Gastrocnemius medialis (tissue), 4 donors: ENCODE data around the gene DCP1B. TPM values are rescaled to one million over a fixed set of nuclear protein-coding genes. Genes with fewer than 3 reads are reported as not detected.
A peak's percentile ranks its signal among the peaks of the same experiment; 100 is the strongest.

Experiments used
- ATAC-seq, 2 donors: fragments of 150-250 bp; one replicate each; pipeline ENCODE4 v1.9.1; 2016
- DNase-seq, 2 donors: peaks; one replicate each; pipeline ENCODE4 v3.0.0-alpha.2; 2019
- H3K27ac ChIP-seq, 4 donors: fragments of 200-600 bp; sonication (generic); 1 replicate in 1 of 4; 2 replicates in 3 of 4; pipeline ENCODE4 v1.5.1; 2016 to 2018; ENCODE audit warnings: mild to moderate bottlenecking in 2 of 4, moderate library complexity in 1 of 4
- H3K27me3 ChIP-seq, 3 donors: fragments of 200-600 bp; sonication (generic) in 2 of 3; 1 replicate in 1 of 3; 2 replicates in 2 of 3; pipeline versions ENCODE4 v1.5.1 to v1.6.0; 2016 to 2019; ENCODE audit warnings: mild to moderate bottlenecking in 1 of 3, moderate library complexity in 1 of 3
- H3K36me3 ChIP-seq, 2 donors: fragments of 200-600 bp; sonication (generic) in 1 of 2; one replicate each; pipeline ENCODE4 v1.5.1; 2017 to 2018
- H3K4me1 ChIP-seq, 2 donors: fragments of 200-600 bp; sonication (generic) in 1 of 2; one replicate each; pipeline ENCODE4 v1.5.1; 2016 to 2017; ENCODE audit warnings: mild to moderate bottlenecking in 2 of 2
- H3K4me3 ChIP-seq, 4 donors: fragments of 200-600 bp; sonication (generic) in 3 of 4; 1 replicate in 1 of 4; 2 replicates in 3 of 4; pipeline ENCODE4 v1.5.1; 2016 to 2019; ENCODE audit warnings: mild to moderate bottlenecking in 2 of 4
- H3K9me3 ChIP-seq, 3 donors: fragments of 200-600 bp; sonication (generic) in 2 of 3; 1 replicate in 1 of 3; 2 replicates in 2 of 3; pipeline ENCODE4 v1.5.1; 2016 to 2019
- POLR2A ChIP-seq, 2 donors: fragments of 450-650 bp; IDR thresholded peaks; one replicate each; pipeline ENCODE4 v1.6.1; 2017; ENCODE audit warnings: antibody characterized with exemption in 2 of 2, mild to moderate bottlenecking in 2 of 2, moderate library complexity in 2 of 2
- in situ Hi-C, 4 donors: fragments of 200-750 bp; cut with MboI; loops; one replicate each; pipeline versions ENCODE4 v1.15.0 to v1.8.0; 2017; ENCODE audit warnings: low sequenced_read_pairs in 4 of 4
- intact Hi-C: fragments of 100-400 bp; cut with DNase I; formaldehyde crosslinking; loops from one replicate; pipeline ENCODE4 v1.15.1; 2023; ENCODE audit warnings: low total_unique reads
- total RNA-seq, 4 donors: library from RNA; depleted of rRNA; stranded (reverse); fragments of >200 nt; gene quantifications; one replicate each; pipeline versions ENCODE4 v1.1.0 to v1.2.3, GENCODE V29; 2016
- TF ChIP-seq, protein P1 (sequence below), 5 experiments: fragments of 450-650 bp in 3 of 5; fragments of 200-600 bp in 2 of 5; sonication (generic) in 2 of 5; IDR thresholded peaks in 4 of 5; conservative IDR thresholded peaks in 1 of 5; 1 replicate in 4 of 5; 2 replicates in 1 of 5; pipeline ENCODE4 v1.5.1; 2016 to 2019; ENCODE audit warnings: antibody characterized with exemption in 5 of 5, mild to moderate bottlenecking in 3 of 5, moderate library complexity in 3 of 5

The DCP1B gene
- 10 to 100 TPM; 11.5 to 13.5 (median 12.4) TPM for total RNA-seq

DNA sequence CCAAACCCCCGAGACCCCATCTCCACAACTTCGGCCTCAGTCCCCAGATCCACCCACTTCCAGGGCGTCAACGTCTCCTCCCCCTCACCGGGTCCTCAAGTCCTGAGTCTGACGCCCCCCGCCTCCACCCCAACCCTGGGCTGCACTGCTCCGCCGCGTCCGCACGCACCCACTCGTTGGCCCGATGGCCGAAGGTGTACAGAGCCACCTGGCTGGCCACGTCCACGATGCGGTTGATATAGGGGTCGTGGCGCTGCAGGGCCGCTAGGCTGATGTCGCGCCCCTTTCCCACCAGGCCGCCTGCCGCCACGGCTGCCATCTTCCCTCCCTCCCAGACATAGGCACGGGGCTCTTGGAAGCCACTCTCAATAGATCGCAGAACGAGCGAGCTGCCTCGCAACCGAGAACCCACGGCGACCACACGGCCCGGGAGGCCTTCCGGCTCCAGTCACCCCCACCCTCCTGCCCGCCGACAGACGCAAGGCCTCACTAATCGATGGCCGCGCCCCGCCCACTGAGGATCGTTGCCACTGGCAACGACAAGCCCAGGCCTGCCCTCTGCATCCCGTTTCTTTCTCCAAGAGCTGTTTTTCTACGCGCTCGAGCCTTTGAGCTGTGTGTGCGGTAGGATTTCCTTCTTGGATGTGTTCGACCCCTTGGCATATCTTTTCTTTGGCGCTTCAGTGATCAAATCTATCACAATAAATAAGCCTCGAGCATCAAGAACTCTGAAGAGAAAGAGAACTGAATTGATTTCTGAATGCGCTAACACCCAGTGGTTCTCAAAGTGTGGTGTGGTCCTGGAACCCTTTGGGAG, at the start of gene DCP1B:
DCP1B (minus strand) TSS at position 345 of the 817 bp plus-strand sequence; CDS start at position 319, 26 bp downstream.
- Histone ChIP-seq H3K27ac (peak within 1 kb of the TSS; percentile 90 to 95 (median 92)), H3K4me1 (peaks cover 20 to 27% of the 10 kb centered on the region in 2 donors), H3K27me3 (no peaks in the 10 kb centered on the region), H3K4me3 (peak within 1 kb of the TSS; percentile 82 to 99 (median 98)), H3K36me3 (no peaks in the 10 kb centered on the region), H3K9me3 (no peaks in the 10 kb centered on the region)
- in situ Hi-C loops = no loop called here
- intact Hi-C loops = loop anchor here (2.0 kb wide), 1 partner anchor 200 kb away; no protein-coding TSS in a partner anchor
- peak; percentile 99 to 100 for ATAC-seq
- peak; percentile 90 to 95 for DNase-seq
- TF ChIP-seq, protein P1, sequence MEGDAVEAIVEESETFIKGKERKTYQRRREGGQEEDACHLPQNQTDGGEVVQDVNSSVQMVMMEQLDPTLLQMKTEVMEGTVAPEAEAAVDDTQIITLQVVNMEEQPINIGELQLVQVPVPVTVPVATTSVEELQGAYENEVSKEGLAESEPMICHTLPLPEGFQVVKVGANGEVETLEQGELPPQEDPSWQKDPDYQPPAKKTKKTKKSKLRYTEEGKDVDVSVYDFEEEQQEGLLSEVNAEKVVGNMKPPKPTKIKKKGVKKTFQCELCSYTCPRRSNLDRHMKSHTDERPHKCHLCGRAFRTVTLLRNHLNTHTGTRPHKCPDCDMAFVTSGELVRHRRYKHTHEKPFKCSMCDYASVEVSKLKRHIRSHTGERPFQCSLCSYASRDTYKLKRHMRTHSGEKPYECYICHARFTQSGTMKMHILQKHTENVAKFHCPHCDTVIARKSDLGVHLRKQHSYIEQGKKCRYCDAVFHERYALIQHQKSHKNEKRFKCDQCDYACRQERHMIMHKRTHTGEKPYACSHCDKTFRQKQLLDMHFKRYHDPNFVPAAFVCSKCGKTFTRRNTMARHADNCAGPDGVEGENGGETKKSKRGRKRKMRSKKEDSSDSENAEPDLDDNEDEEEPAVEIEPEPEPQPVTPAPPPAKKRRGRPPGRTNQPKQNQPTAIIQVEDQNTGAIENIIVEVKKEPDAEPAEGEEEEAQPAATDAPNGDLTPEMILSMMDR (IDR thresholded peaks at IDR 0.05 in 4 of 5, conservative IDR thresholded peaks at IDR 0.05 in 1 of 5) = peak in 1 of 5 experiments; percentile 25
- TF ChIP-seq POLR2A (IDR thresholded peaks at IDR 0.05) = peak; percentile 25 to 35

DNA sequence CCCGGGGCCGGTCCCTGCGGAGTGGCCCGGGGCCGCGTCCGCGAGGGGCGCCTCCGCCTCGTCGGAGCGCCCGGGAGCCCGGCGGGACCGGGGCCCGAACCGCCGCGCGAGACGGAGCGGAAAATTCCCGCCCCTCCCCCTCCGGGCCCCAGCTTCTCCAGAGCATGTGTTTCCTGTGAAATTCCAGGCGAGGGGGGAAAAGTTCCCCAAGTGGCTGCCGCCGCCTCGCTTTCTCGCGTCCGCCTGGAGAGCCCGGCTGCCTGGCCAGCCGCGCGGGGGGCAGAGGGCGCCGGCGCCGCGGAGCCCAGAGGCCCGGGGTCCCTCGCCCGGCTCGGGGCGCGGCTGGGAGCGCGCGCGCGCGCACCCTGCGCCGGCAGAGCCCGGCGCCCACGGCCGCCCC, 49.4 kb upstream of the DCP1B start:
- Histone ChIP-seq H3K27ac (peak overlapping the region; percentile 41 to 70 (median 56)), H3K9me3 (no peaks in the 10 kb centered on the region), H3K4me1 (peaks cover 5 to 6% of the 10 kb centered on the region in 2 donors), H3K4me3 (peak overlapping the region; percentile 53 to 58 (median 56)), H3K27me3 (peaks cover 50 to 55% (median 51%) of the 10 kb centered on the region in 3 donors), H3K36me3 (no peaks in the 10 kb centered on the region)
- DNase-seq (no peak), ATAC-seq (no peak)
- intact Hi-C loops (loop anchor here (10.0 kb wide), 1 partner anchor 211 kb away; no protein-coding TSS in a partner anchor), in situ Hi-C loops (loop anchor here (10.0 to 25.0 kb wide), 3 partner anchors 209 to 531 kb away; no protein-coding TSS in a partner anchor)
- no peak for TF ChIP-seq POLR2A (IDR thresholded peaks at IDR 0.05)
- TF ChIP-seq, protein P1 (IDR thresholded peaks at IDR 0.05 in 4 of 5, conservative IDR thresholded peaks at IDR 0.05 in 1 of 5) = no peak

DNA sequence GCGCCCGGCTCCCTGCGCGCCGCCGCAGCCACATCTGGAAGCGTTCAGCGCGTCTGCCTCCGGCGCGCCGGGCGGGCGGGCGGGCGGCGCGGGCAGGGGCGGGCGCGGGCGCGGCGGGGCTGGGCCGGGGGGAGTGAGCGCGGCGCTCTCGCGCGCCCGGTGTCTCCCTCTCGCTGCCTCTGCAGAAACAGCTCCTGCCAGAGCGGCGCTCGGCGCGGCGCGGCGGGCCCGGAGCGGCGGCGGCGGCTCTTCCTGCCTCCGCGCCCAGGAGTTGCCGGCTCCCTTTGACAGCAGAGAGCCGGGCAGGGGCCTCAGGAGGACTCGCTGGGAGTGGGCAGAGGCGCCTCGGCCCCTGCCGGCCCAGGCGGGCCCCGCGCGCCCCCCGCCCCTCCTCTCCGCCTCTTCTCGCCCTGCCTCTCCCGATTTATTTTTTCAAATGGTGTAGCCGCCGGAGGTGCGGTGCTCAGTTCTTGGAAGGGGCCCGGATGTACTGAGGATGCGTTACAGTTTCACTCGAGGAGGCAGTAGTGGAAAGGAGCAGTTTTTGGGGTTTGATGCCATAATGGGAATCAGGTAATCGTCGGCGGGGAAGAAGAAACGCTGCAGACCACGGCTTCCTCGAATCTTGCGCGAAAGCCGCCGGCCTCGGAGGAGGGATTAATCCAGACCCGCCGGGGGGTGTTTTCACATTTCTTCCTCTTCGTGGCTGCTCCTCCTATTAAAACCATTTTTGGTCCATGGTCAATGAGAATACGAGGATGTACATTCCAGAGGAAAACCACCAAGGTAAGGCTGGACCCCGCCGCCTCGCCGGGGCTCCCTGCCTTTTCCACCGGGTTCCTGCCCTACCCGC, 48.8 kb upstream of the DCP1B start, which contains the start of gene CACNA1C:
CACNA1C (plus strand) TSS at position 162 of the 853 bp plus-strand sequence; CDS start at position 738, 576 bp downstream.
- Histone ChIP-seq H3K9me3 (no peaks in the 10 kb centered on the region), H3K27ac (peak within 1 kb of the TSS; percentile 41 to 70 (median 56)), H3K36me3 (no peaks in the 10 kb centered on the region), H3K4me1 (peaks cover 5 to 6% of the 10 kb centered on the region in 2 donors), H3K4me3 (peak within 1 kb of the TSS; percentile 53 to 58 (median 56)), H3K27me3 (peaks cover 50 to 59% (median 51%) of the 10 kb centered on the region in 3 donors)
- in situ Hi-C loops = loop anchor here (10.0 to 25.0 kb wide), 3 partner anchors 209 to 532 kb away; no protein-coding TSS in a partner anchor
- intact Hi-C loops = loop anchor here (10.0 kb wide), 1 partner anchor 212 kb away; no protein-coding TSS in a partner anchor
- DNase-seq (no peak), ATAC-seq (peak; percentile 53 to 60)
- peak in 1 of 2 donors; percentile 12 for TF ChIP-seq POLR2A (IDR thresholded peaks at IDR 0.05)
- TF ChIP-seq, protein P1 (IDR thresholded peaks at IDR 0.05 in 4 of 5, conservative IDR thresholded peaks at IDR 0.05 in 1 of 5) = peak in 1 of 5 experiments; percentile 40
